Activated B cell treated with CpG ODN at 0.5 μM for 24 hours (primary cell): ENCODE measurements around the gene EPB41. TPM values are rescaled to one million over a fixed set of nuclear protein-coding genes. Genes with fewer than 3 reads are reported as not detected.
"Not testable (repeated sequence)": the region's sequence is repeated elsewhere in the genome, so short reads cannot be mapped to it uniquely, and the experiment has no call there.

Experiments used
- ATAC-seq: fragments of 200-7000 bp; cut with Tn5 transposase; one replicate; pipeline ENCODE4 v1.10.0; 2021; ENCODE audit warnings: low read depth, mild to moderate bottlenecking, moderate library complexity
- CTCF ChIA-PET: fragments of 350-600 bp; sonication (Branson Sonifier 250); formaldehyde crosslinking; loops from one replicate; lab custom pipeline; 2021; ENCODE audit warnings: antibody characterized with exemption; lab: Charles Lee
- POLR2A ChIA-PET: fragments of 350-600 bp; sonication (Branson Sonifier 250); formaldehyde crosslinking; loops from one replicate; lab custom pipeline; 2021; ENCODE audit warnings: antibody characterized with exemption; lab: Charles Lee
- DNase-seq: peaks from one replicate; pipeline ENCODE4 v3.0.0; 2022
- H3K27ac Mint-ChIP-seq: one replicate; pipeline ENCODE4 v1.8.0; 2020; ENCODE audit warnings: mixed read lengths
- H3K27me3 Mint-ChIP-seq: one replicate; pipeline ENCODE4 v1.8.0; 2021; ENCODE audit warnings: mixed read lengths
- H3K36me3 Mint-ChIP-seq: one replicate; pipeline ENCODE4 v1.8.0; 2021; ENCODE audit warnings: low read depth, mixed read lengths
- H3K4me1 Mint-ChIP-seq: one replicate; pipeline ENCODE4 v1.8.0; 2021; ENCODE audit warnings: mixed read lengths
- H3K4me3 Mint-ChIP-seq: one replicate; pipeline ENCODE4 v1.8.0; 2020; ENCODE audit warnings: mild to moderate bottlenecking, mixed read lengths
- H3K9me3 Mint-ChIP-seq: one replicate; pipeline ENCODE4 v1.8.0; 2020; ENCODE audit warnings: mixed read lengths
- CTCF ChIP-seq: fragments of 200-600 bp; IDR thresholded peaks from one replicate; pipeline ENCODE4 v1.8.0; 2022; ENCODE audit warnings: antibody characterized with exemption, mild to moderate bottlenecking
- intact Hi-C: fragments of 100-400 bp; cut with micrococcal nuclease; formaldehyde crosslinking; loops from one replicate; pipeline ENCODE4 v1.15.1; 2024
- total RNA-seq: library from RNA; stranded (reverse); gene quantifications from 2 replicates; pipeline ENCODE4 v1.2.3, GENCODE V29; 2022

The EPB41 gene
- total RNA-seq, 1 donor from 2014 or later: 73.8 TPM

GRCh38 chr1:29105822-29106221, 191.5 kb downstream of the EPB41 start:
- TF ChIP-seq CTCF: no peak
- DNase-seq (no peak), ATAC-seq (no peak)
- ChIA-PET CTCF (no interaction called here), POLR2A (no interaction called here)
- H3K27ac Mint-ChIP-seq: no peak overlapping the region
- H3K36me3 Mint-ChIP-seq: peaks cover 52% of the 10 kb centered on the region
- no peaks in the 10 kb centered on the region for H3K9me3 Mint-ChIP-seq
- H3K4me3 Mint-ChIP-seq: no peak overlapping the region
- H3K27me3 Mint-ChIP-seq: no peaks in the 10 kb centered on the region
- intact Hi-C loops: no loop called here
- H3K4me1 Mint-ChIP-seq: no peaks in the 10 kb centered on the region

- H3K27me3 Mint-ChIP-seq, H3K4me1 Mint-ChIP-seq, DNase-seq, H3K27ac Mint-ChIP-seq, H3K4me3 Mint-ChIP-seq, intact Hi-C loops, CTCF ChIA-PET, H3K9me3 Mint-ChIP-seq, ATAC-seq: not testable (repeated sequence)
- POLR2A ChIA-PET: interaction anchor here (0.6 kb wide), 1 partner anchor 74 kb away, joined by 3 read pairs; the partner anchor contains the start of gene SRSF4
- H3K36me3 Mint-ChIP-seq: peaks cover 52% of the 10 kb centered on the region
These were observed 193.7 kb downstream of the EPB41 start for GRCh38 chr1:29108041-29108440.

- ATAC-seq: no peak
- Mint-ChIP-seq H3K27me3 (no peaks in the 10 kb centered on the region), H3K4me1 (no peaks in the 10 kb centered on the region), H3K9me3 (no peaks in the 10 kb centered on the region), H3K36me3 (peaks cover 73% of the 10 kb centered on the region), H3K4me3 (no peak overlapping the region), H3K27ac (no peak overlapping the region)
- ChIA-PET CTCF (no interaction called here), POLR2A (interaction anchor here (0.5 kb wide), 1 partner anchor 65 kb away, joined by 11 read pairs; no protein-coding TSS in a partner anchor)
- intact Hi-C loops: no loop called here
- TF ChIP-seq CTCF: no peak
- no peak for DNase-seq
These were observed 198.5 kb downstream of the EPB41 start for GRCh38 chr1:29112705-29113412.

GRCh38 chr1:29113413-29114117, 199.2 kb downstream of the EPB41 start:
- CTCF ChIA-PET: no interaction called here
- no peak for ATAC-seq
- Mint-ChIP-seq H3K4me3 (no peak overlapping the region), H3K27ac (no peak overlapping the region), H3K4me1 (no peaks in the 10 kb centered on the region), H3K9me3 (no peaks in the 10 kb centered on the region), H3K36me3 (peaks cover 76% of the 10 kb centered on the region), H3K27me3 (no peaks in the 10 kb centered on the region)
- intact Hi-C loops: no loop called here
- no peak for TF ChIP-seq CTCF
- POLR2A ChIA-PET: interaction anchor here (0.6 to 0.9 kb wide), 2 partner anchors 11 to 46 kb away, joined by 3 to 6 read pairs; no protein-coding TSS in a partner anchor
- DNase-seq: no peak

GRCh38 chr1:29114654-29115053, 200.3 kb downstream of the EPB41 start:
- no peaks in the 10 kb centered on the region for H3K27me3 Mint-ChIP-seq

More at GRCh38 chr1:29114654-29115053, 200.3 kb downstream of the EPB41 start:
- CTCF ChIA-PET: no interaction called here
- no peak overlapping the region for H3K4me3 Mint-ChIP-seq
- peaks cover 77% of the 10 kb centered on the region for H3K36me3 Mint-ChIP-seq
- intact Hi-C loops: no loop called here
- no peak for TF ChIP-seq CTCF
- H3K9me3 Mint-ChIP-seq: no peaks in the 10 kb centered on the region
- H3K27ac Mint-ChIP-seq: no peak overlapping the region
- POLR2A ChIA-PET: no interaction called here
- ATAC-seq: no peak
- no peaks in the 10 kb centered on the region for H3K4me1 Mint-ChIP-seq
- DNase-seq: no peak
